ENCODE data around the gene NAALAD2.
"Not testable (repeated sequence)": the region's sequence is repeated elsewhere in the genome, so short reads cannot be mapped to it uniquely, and the experiment has no call there.

Gene NAALAD2

GRCh38 chr11:90134478-90135003 lies at the start of gene NAALAD2:
Gene NAALAD2, plus strand, starts transcription at chr11:90134663. Its CDS starts 96 bp downstream, at chr11:90134759.
- no peak for DNase-seq (ENCODE audit: low read depth)
- TF ChIP-seq CTCF (IDR thresholded peaks at IDR 0.05; ENCODE audit: control insufficient read depth, insufficient read depth, low read depth, low read length, missing control alignments) = no peak
- peak within 1 kb of the TSS; percentile 51 for H3K4me3 ChIP-seq (ENCODE audit: control insufficient read depth, low read depth, low read length)

DNA sequence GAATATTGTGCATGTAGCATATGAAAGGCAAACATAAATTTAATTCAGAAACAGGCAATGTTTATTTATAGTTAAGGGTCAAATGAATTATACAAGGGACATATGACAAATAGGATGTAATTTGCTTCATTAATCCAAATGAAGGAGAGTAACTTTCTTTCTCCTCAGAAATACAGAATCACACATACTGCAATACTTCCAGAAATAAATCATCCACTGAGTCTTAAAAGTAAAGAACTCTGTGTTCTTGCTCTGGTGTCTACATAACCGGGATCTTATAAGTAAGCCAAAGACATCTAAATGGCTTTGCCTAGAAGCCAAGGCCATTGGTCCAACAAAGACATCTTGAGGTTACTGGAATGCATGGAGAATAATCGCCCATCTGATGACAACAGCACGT lies 48.8 kb upstream of the NAALAD2 start, which contains the start of gene UBTFL1:
UBTFL1 (plus strand) TSS at position 301 of the 400 bp plus-strand sequence; CDS start at position 301, 0 bp downstream.
- not testable (repeated sequence) for DNase-seq (ENCODE audit: low read depth); H3K4me3 ChIP-seq (ENCODE audit: control insufficient read depth, low read depth, low read length)

GRCh38 chr11:90088731-90089130 lies 45.7 kb upstream of the NAALAD2 start:
- not testable (repeated sequence) for DNase-seq (ENCODE audit: low read depth); H3K4me3 ChIP-seq (ENCODE audit: control insufficient read depth, low read depth, low read length)

DNA sequence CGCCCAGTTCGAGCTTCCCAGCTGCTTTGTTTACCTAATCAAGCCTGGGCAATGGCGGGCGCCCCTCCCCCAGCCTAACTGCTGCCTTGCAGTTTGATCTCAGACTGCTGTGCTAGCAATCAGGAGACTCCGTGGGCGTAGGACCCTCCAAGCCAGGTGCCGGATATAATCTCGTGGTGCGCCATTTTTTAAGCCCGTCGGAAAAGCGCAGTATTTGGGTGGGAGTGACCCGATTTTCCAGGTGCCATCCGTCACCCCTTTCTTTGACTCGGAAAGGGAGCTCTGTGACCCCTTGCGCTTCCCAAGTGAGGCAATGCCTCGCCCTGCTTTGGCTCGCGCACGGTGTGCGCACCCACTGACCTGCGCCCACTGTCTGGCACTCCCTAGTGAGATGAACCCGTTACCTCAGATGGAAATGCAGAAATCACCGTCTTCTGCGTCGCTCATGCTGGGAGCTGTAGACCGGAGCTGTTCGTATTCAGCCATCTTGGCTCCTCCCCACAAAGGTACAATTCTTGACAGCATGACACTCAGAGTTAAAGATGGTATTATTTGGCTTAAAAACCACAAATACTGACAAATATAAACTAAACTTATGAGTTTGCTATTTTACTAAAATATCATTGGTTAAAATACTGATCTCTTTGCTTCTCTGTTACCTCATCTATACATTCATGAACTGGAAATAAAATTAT lies 39.1 kb upstream of the NAALAD2 start:
- not testable (repeated sequence) for DNase-seq (ENCODE audit: low read depth); H3K4me3 ChIP-seq (ENCODE audit: control insufficient read depth, low read depth, low read length)

DNA sequence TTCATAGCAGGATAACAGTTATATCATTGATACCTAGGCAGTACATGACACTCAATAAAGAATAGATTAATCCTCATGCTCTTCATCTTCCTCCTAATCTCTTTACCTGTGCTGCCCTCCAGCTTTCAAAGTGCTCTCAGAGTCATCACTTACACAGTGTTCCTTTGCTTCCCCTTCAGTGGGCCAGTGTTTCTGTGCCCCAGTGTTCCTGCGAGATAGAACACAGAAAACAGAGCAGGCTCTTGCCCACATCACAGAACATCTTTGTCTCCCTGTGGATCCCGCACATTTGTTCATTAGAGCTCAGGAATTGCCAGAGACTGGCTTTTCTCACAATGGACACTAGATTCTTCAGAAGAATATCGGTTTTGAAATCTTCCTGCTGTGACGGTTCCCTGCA lies 36.2 kb upstream of the NAALAD2 start:
- H3K4me3 ChIP-seq (ENCODE audit: control insufficient read depth, low read depth, low read length); DNase-seq (ENCODE audit: low read depth): not testable (repeated sequence)

DNA sequence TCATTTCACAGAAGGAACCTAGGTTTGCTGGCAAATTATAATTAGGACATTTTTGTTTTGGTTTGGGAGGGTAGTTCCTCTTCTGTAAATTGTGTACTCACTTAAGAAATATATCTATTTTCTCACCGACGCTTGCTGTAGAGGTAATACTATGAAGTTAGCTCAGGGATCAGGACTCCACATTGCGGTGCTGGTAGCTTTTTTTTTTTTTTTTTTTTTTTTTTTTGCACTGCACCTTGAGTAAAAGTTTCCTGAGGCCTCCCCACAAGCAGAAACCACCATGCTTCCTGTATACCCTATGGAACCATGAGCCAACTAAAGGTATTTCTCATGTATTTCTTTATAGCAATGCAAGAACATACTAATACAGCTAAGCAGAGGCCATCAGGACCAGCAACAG lies 34.0 kb upstream of the NAALAD2 start:
- no peak for TF ChIP-seq CTCF (IDR thresholded peaks at IDR 0.05; ENCODE audit: control insufficient read depth, insufficient read depth, low read depth, low read length, missing control alignments)
- no peak for DNase-seq (ENCODE audit: low read depth)
- H3K4me3 ChIP-seq (ENCODE audit: control insufficient read depth, low read depth, low read length) = no peak overlapping the region

DNA sequence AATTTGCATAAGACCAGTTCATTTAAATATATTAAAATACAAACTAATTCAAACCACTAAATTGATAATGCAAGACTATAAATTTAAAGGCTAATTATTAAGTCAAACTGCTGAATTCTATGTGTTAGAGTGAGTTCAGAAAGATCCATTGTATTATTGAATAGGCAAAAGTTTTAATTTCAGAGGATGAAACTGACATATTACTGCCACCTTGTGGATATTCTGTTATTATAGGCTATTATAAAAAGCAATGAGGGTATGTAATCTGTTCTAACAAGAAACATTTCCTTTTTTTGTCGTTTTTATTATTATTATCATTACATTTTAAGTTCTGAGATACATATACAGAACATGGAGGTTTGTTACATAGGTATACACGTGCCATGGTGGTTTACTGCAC lies 20.9 kb upstream of the NAALAD2 start:
- H3K4me3 ChIP-seq (ENCODE audit: control insufficient read depth, low read depth, low read length) = no peak overlapping the region
- no peak for TF ChIP-seq CTCF (IDR thresholded peaks at IDR 0.05; ENCODE audit: control insufficient read depth, insufficient read depth, low read depth, low read length, missing control alignments)
- DNase-seq (ENCODE audit: low read depth) = no peak

DNA sequence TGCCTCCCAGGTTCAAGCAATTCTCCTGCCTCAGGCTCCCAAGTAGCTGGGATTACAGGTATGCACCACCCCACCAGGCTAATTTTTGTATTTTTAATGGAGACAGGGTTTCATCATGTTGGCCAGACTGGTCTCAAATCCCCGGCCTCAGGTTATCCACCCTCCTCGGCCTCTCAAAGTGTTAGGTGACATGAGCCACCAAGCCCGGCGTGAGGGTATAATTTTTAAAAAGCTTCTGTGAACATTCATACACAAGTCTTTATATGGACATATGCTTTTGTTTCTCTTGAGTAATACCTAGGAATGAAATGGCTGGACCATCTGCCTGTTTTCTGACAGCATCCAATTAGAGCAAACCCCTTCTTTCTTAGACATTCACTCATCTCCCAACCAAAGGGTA lies 14.3 kb upstream of the NAALAD2 start:
- TF ChIP-seq CTCF (IDR thresholded peaks at IDR 0.05; ENCODE audit: control insufficient read depth, insufficient read depth, low read depth, low read length, missing control alignments) = no peak
- no peak overlapping the region for H3K4me3 ChIP-seq (ENCODE audit: control insufficient read depth, low read depth, low read length)
- DNase-seq (ENCODE audit: low read depth) = no peak

DNA sequence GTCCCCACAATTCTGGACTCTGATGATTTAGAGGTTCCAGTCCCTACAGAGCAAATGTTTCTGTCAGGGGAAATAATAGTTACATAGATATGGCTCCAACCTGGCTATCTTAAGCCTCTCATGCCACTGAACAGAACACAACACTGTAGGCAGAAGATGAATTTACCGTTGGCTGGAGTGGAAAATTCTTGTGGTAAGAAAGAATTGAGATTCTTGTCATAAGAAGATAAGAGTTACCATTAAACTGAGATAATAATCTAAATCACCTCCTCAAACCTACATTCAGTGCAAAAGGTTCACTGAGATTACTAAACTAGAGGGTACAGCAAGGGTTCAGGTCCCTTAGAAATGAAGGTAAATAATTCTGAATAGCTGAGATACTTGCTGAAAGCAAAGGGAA lies 10.1 kb upstream of the NAALAD2 start:
- no peak for DNase-seq (ENCODE audit: low read depth)
- TF ChIP-seq CTCF (IDR thresholded peaks at IDR 0.05; ENCODE audit: control insufficient read depth, insufficient read depth, low read depth, low read length, missing control alignments) = no peak
- H3K4me3 ChIP-seq (ENCODE audit: control insufficient read depth, low read depth, low read length) = no peak overlapping the region
